Measurements from ENCODE around the gene ZNF548.

The ZNF548 gene

GRCh38 chr19:57403737-57404563 is 14.3 kb downstream of the ZNF548 start:
- no peak for DNase-seq

- DNase-seq, result peak; percentile 12
Observed at GRCh38 chr19:57406516-57407123, 17.0 kb downstream of the ZNF548 start.

- DNase-seq, result peak; percentile 90
Observed at GRCh38 chr19:57410877-57411671, 21.4 kb downstream of the ZNF548 start, which contains the start of gene ZNF17. Gene ZNF17, plus strand, starts transcription at chr19:57411161. Its CDS starts 2,455 bp downstream, at chr19:57413616.

- DNase-seq, result no peak
Observed at GRCh38 chr19:57419439-57419838, 29.8 kb downstream of the ZNF548 start.

GRCh38 chr19:57421037-57421436 is 31.4 kb downstream of the ZNF548 start:
- DNase-seq, result no peak

GRCh38 chr19:57434386-57435061 is 44.9 kb downstream of the ZNF548 start:
- DNase-seq, result no peak

- DNase-seq, result peak; percentile 99
Observed at GRCh38 chr19:57435062-57435978, 45.7 kb downstream of the ZNF548 start, which contains the start of gene ZNF749. Gene ZNF749, plus strand, starts transcription at chr19:57435325. Its CDS starts 254 bp downstream, at chr19:57435579.

- no peak for DNase-seq
Observed at GRCh38 chr19:57436417-57436816, 46.8 kb downstream of the ZNF548 start.

GRCh38 chr19:57437931-57438330 is 48.3 kb downstream of the ZNF548 start:
- no peak for DNase-seq

GRCh38 chr19:57438925-57439324 is 49.3 kb downstream of the ZNF548 start:
- DNase-seq, result no peak

- DNase-seq, result no peak
Observed at GRCh38 chr19:57441979-57442752, 52.5 kb downstream of the ZNF548 start.

GRCh38 chr19:57443121-57443696 is 53.6 kb downstream of the ZNF548 start:
- no peak for DNase-seq

GRCh38 chr19:57452307-57452706 is 62.7 kb downstream of the ZNF548 start:
- no peak for DNase-seq
